ENCODE results near the gene CACNA2D2. TPM values are rescaled to one million over a fixed set of nuclear protein-coding genes. Genes with fewer than 3 reads are reported as not detected.

The CACNA2D2 gene
- total and polyA plus RNA-seq, 2 of the 8 experiments (the other 6 are each of a cell fraction or from before 2014, with no cell fraction given) = 14.1 to 25.0 TPM

DNA sequence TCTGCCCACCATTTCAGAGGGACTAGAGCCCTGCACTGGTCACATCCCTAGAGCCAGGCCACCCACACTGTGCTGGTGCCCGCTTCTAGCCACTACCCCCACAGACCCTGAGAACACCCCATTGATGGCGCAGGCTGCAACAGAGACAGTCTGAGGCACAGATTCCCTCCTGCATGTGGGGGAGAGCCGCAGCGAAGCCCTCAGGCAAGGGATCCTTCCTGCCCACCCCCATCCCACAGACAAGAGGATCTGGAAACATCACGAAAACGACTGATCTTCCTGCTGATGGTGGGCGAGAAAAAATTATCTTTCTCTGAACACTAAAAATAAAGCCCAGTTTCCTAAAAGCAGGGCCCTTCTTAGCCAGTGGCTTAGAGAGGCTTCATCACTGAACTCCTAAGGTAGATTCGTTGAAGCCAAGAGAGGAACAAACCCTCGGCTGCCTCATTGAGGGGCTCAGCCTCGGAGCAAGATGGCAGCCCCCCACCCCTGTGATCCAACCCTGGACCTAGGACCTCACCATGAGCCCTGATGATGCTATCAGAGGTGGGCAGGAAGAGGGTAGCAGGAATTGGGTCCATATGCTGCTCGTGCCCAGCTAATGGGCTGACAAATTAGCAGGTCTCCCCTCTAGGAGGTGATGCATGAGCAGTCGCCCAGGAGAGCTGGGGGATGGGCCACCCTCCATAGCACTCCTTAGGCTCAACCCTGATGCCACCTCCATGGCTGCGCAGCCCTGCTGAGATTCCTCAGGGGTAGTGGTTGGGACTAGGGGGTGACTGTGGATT is 54.5 kb downstream of the CACNA2D2 start:
- no peak overlapping the region for H4K91ac ChIP-seq (replicated peaks; ENCODE audit: insufficient read length, low read length)
- no peaks in the 10 kb centered on the region for H3K36me3 ChIP-seq (ENCODE audit: control insufficient read depth in 2 of 4, insufficient read depth in 4 of 4, low read length in 3 of 4)
- FAIRE-seq (no peak), DNase-seq (ENCODE audit: low read depth in 1 of 2, low spot score in 2 of 2) (no peak)
- no peak overlapping the region for H2BK15ac ChIP-seq (ENCODE audit: low read length)
- H2BK5ac ChIP-seq (ENCODE audit: low read depth, low read length) = peak overlapping the region; percentile 1; the same call in 1 of the 2 replicates
- no peak for TF ChIP-seq POLR2AphosphoS5 (IDR thresholded peaks at IDR 0.05; ENCODE audit: low read depth, low read length)
- TF ChIP-seq KDM4A (IDR thresholded peaks at IDR 0.05; ENCODE audit: low read depth, low read length, severe bottlenecking) = no peak
- TF ChIP-seq ATF3 (IDR thresholded peaks at IDR 0.05; ENCODE audit: insufficient read depth, low read depth, low read length) = no peak
- no peak for TF ChIP-seq BCL11A (IDR thresholded peaks at IDR 0.05; ENCODE audit: low read depth in 2 of 2, low read length in 2 of 2)
- TF ChIP-seq SIN3A (conservative IDR thresholded peaks at IDR 0.05 in 1 of 2, IDR thresholded peaks at IDR 0.05 in 1 of 2; ENCODE audit: low read depth in 1 of 2, low read length in 2 of 2) = no peak
- TF ChIP-seq GTF2F1 (IDR thresholded peaks at IDR 0.05; ENCODE audit: borderline replicate concordance, low read depth, low read length) = no peak
- H3K9me3 ChIP-seq (ENCODE audit: insufficient read depth in 2 of 2, low read depth in 1 of 2, low read length in 1 of 2) = no peaks in the 10 kb centered on the region
- POLR2A ChIA-PET (ENCODE audit: partially characterized antibody) = interaction anchor here (1.3 kb wide), 1 partner anchor 121 kb away, joined by 3 read pairs; no protein-coding TSS in a partner anchor
- peaks cover 0 to 18% (median 9%) of the 10 kb centered on the region in 4 experiments; a peak in 6 of 7 replicates for H3K4me1 ChIP-seq (replicated peaks in 1 of 4; ENCODE audit: control insufficient read depth in 3 of 4, insufficient read depth in 4 of 4, low read length in 3 of 4)
- H3K27me3 ChIP-seq (replicated peaks in 1 of 4; ENCODE audit: control insufficient read depth in 3 of 4, extremely low read depth in 1 of 4, insufficient read depth in 3 of 4, low read length in 3 of 4) = no peaks in the 10 kb centered on the region
- H3K27ac ChIP-seq (ENCODE audit: low read depth, low read length) = no peak overlapping the region
- no peak overlapping the region for H4K8ac ChIP-seq (ENCODE audit: extremely low read depth, insufficient read depth, low read length)
- no peak overlapping the region for H3K4me3 ChIP-seq (ENCODE audit: extremely low read depth in 1 of 4, insufficient read depth in 2 of 4, low read depth in 3 of 4, low read length in 4 of 4)
- H4K5ac ChIP-seq (ENCODE audit: insufficient read length, low read depth, low read length) = no peak overlapping the region
- H3K79me2 ChIP-seq (ENCODE audit: control insufficient read depth in 1 of 2, insufficient read depth in 2 of 2, low read length in 2 of 2) = no peaks in the 10 kb centered on the region
- H3K9ac ChIP-seq (replicated peaks in 1 of 4; ENCODE audit: extremely low read depth in 1 of 4, low read depth in 3 of 4, low read length in 3 of 4) = no peak overlapping the region
- H3K4me2 ChIP-seq (ENCODE audit: insufficient read depth in 1 of 2, low read depth in 2 of 2, low read length in 2 of 2) = no peak overlapping the region
- CTCF ChIA-PET (ENCODE audit: partially characterized antibody) = interaction anchor here (0.6 to 3.6 kb wide), 10 partner anchors 12 to 100 kb away, joined by 3 to 29 read pairs (median 4); no protein-coding TSS in a partner anchor
- H2AK5ac ChIP-seq (ENCODE audit: low read depth, low read length) = no peak overlapping the region
- H3K23me2 ChIP-seq (ENCODE audit: low read depth, low read length) = no peaks in the 10 kb centered on the region
- H3K18ac ChIP-seq (ENCODE audit: extremely low read depth, low read length) = no peak overlapping the region
- H3K23ac ChIP-seq (ENCODE audit: insufficient read length) = no peak overlapping the region
- no peak overlapping the region for H3K4ac ChIP-seq (replicated peaks; ENCODE audit: insufficient read length, low read depth, low read length)
- no peak overlapping the region for H2AFZ ChIP-seq (ENCODE audit: low read length)
- peaks cover 3% of the 10 kb centered on the region; the same call in 1 of the 2 replicates for H3K79me1 ChIP-seq (ENCODE audit: low read depth, low read length)
- no peak overlapping the region for H3K14ac ChIP-seq (ENCODE audit: insufficient read length)
- no peak overlapping the region for H2BK120ac ChIP-seq (replicated peaks; ENCODE audit: low read depth, low read length)
- no peaks in the 10 kb centered on the region for H4K20me1 ChIP-seq (replicated peaks in 1 of 2; ENCODE audit: control insufficient read depth in 1 of 2, insufficient read depth in 2 of 2, low read length in 2 of 2)
- no peak overlapping the region for H3K56ac ChIP-seq (replicated peaks; ENCODE audit: insufficient read length, low read depth, low read length)
- H2BK20ac ChIP-seq (ENCODE audit: low read length) = no peak overlapping the region
- 94% methylated on average over 13 of the region's 13 CpGs; no CpG with 5 or more reads in 1 of the 2 experiments for WGBS, 2 experiments (ENCODE audit: extremely low coverage in 1 of 2, insufficient coverage in 1 of 2, insufficient read length in 1 of 2, insufficient replicate concordance in 2 of 2, low coverage in 1 of 2, low lambda C conversion rate in 2 of 2, missing lambda C conversion rate in 1 of 2)
- peak overlapping the region; percentile 81; the same call in 1 of the 2 replicates for H2BK12ac ChIP-seq (ENCODE audit: low read depth, low read length)

Measured in H1 (cell line).